Measurements from ENCODE around the gene KLRK1.

DNA sequence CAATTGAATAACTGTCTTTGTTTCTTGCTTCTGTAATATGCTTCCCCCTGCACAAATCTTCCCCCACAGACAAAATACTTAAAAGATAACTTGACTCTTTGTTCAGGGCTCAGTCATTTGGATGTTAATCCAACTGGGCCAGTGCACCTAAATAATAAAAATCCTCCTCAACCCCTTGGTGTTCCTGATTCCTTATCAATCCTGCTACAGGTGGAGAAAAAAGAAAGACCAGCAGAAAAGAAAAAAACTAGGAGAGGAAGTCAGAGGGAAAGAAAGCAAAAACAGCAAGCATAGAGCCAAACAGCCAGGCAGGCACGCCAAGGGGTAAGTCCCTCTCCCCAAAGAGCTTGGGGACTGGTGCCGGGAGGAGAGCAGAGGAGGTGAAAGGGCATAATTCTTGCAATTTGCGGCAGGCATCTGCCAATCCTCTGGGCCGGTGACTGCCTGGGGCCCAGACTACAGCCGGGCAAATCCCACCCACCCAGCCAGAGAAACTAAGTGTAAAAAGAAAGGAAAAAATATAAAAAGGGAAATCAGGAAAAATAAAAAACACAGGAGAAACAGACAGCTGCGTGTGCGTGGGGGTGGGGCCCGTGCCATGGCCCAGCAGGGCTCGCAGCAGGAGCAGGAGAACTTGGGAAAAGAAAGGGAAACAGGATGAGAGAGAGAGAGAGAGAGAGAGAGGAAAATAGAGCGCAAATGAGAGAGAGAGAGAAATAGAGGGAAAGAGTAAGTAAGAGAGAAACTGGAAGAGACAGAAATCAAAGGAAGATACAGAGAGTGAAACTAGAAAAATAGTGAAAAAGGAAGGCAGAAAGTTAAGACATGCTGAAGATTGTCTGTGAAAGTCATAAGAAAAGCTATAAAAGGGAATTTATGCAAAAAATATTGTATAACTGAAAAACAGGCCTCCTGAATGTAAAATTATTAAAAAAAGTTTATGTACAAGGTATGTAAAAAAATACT lies 21.4 kb downstream of the KLRK1 start:
- TF ChIP-seq, protein P1, sequence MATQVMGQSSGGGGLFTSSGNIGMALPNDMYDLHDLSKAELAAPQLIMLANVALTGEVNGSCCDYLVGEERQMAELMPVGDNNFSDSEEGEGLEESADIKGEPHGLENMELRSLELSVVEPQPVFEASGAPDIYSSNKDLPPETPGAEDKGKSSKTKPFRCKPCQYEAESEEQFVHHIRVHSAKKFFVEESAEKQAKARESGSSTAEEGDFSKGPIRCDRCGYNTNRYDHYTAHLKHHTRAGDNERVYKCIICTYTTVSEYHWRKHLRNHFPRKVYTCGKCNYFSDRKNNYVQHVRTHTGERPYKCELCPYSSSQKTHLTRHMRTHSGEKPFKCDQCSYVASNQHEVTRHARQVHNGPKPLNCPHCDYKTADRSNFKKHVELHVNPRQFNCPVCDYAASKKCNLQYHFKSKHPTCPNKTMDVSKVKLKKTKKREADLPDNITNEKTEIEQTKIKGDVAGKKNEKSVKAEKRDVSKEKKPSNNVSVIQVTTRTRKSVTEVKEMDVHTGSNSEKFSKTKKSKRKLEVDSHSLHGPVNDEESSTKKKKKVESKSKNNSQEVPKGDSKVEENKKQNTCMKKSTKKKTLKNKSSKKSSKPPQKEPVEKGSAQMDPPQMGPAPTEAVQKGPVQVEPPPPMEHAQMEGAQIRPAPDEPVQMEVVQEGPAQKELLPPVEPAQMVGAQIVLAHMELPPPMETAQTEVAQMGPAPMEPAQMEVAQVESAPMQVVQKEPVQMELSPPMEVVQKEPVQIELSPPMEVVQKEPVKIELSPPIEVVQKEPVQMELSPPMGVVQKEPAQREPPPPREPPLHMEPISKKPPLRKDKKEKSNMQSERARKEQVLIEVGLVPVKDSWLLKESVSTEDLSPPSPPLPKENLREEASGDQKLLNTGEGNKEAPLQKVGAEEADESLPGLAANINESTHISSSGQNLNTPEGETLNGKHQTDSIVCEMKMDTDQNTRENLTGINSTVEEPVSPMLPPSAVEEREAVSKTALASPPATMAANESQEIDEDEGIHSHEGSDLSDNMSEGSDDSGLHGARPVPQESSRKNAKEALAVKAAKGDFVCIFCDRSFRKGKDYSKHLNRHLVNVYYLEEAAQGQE (IDR thresholded peaks at IDR 0.05; ENCODE audit: insufficient replicate concordance, low read depth) = no peak
- TF ChIP-seq, protein P2, sequence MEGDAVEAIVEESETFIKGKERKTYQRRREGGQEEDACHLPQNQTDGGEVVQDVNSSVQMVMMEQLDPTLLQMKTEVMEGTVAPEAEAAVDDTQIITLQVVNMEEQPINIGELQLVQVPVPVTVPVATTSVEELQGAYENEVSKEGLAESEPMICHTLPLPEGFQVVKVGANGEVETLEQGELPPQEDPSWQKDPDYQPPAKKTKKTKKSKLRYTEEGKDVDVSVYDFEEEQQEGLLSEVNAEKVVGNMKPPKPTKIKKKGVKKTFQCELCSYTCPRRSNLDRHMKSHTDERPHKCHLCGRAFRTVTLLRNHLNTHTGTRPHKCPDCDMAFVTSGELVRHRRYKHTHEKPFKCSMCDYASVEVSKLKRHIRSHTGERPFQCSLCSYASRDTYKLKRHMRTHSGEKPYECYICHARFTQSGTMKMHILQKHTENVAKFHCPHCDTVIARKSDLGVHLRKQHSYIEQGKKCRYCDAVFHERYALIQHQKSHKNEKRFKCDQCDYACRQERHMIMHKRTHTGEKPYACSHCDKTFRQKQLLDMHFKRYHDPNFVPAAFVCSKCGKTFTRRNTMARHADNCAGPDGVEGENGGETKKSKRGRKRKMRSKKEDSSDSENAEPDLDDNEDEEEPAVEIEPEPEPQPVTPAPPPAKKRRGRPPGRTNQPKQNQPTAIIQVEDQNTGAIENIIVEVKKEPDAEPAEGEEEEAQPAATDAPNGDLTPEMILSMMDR (IDR thresholded peaks at IDR 0.05; ENCODE audit: insufficient read depth, low read length) = no peak
- TF ChIP-seq POLR2AphosphoS5 (IDR thresholded peaks at IDR 0.05; ENCODE audit: low read depth) = no peak
